Esophagus squamous epithelium (tissue), 5 donors: ENCODE measurements around the gene TRERF1. TPM values are rescaled to one million over a fixed set of nuclear protein-coding genes. Genes with fewer than 3 reads are reported as not detected.
A peak's percentile ranks its signal among the peaks of the same experiment; 100 is the strongest.

Experiments used
- DNase-seq: peaks from one replicate; lab custom pipeline; 2025; lab: John Stamatoyannopoulos, UW
- H3K27ac ChIP-seq, 4 donors: fragments of 200-600 bp; sonication (generic); one replicate each; pipeline ENCODE4 v1.5.1; 2016 to 2019; ENCODE audit warnings: mild to moderate bottlenecking in 1 of 4
- H3K27me3 ChIP-seq, 4 donors: fragments of 200-600 bp; sonication (generic); 1 replicate in 3 of 4; 2 replicates in 1 of 4; pipeline versions ENCODE4 v1.5.1 to v1.6.0; 2017 to 2021; ENCODE audit warnings: antibody characterized with exemption in 1 of 4
- H3K36me3 ChIP-seq, 3 donors: fragments of 200-600 bp; sonication (generic); one replicate each; pipeline ENCODE4 v1.5.1; 2016 to 2019
- H3K4me1 ChIP-seq, 3 donors: fragments of 200-600 bp; sonication (generic); one replicate each; pipeline ENCODE4 v1.5.1; 2017 to 2019
- H3K4me3 ChIP-seq, 4 donors: fragments of 200-600 bp; sonication (generic); 1 replicate in 3 of 4; 2 replicates in 1 of 4; pipeline ENCODE4 v1.5.1; 2016 to 2019; ENCODE audit warnings: mild to moderate bottlenecking in 2 of 4, moderate library complexity in 1 of 4
- H3K9me3 ChIP-seq, 3 donors: fragments of 200-600 bp; sonication (generic); one replicate each; pipeline ENCODE4 v1.5.1; 2016 to 2019
- POLR2A ChIP-seq, 4 donors: fragments of 450-650 bp; IDR thresholded peaks; one replicate each; pipeline ENCODE4 v1.6.1; 2017; ENCODE audit warnings: antibody characterized with exemption in 4 of 4, mild to moderate bottlenecking in 4 of 4, moderate library complexity in 3 of 4
- WGBS, 2 donors: methylation state at CpG; one replicate each; pipeline ENCODE4 v1.1.5; 2018; 5-methylcytosine and 5-hydroxymethylcytosine counted together
- intact Hi-C: fragments of 100-400 bp; cut with DNase I; formaldehyde crosslinking; loops from one replicate; pipeline ENCODE4 v1.15.0; 2022
- total RNA-seq, 4 donors: library from RNA; depleted of rRNA; stranded (reverse); fragments of >200 nt; gene quantifications; one replicate each; pipeline ENCODE4 v1.1.0, GENCODE V29; 2016
- TF ChIP-seq, protein P1 (sequence below), 6 experiments: fragments of 450-650 bp in 4 of 6; fragments of 200-600 bp in 2 of 6; sonication (generic) in 2 of 6; IDR thresholded peaks; one replicate each; pipeline ENCODE4 v1.5.1; 2016 to 2019; ENCODE audit warnings: antibody characterized with exemption in 6 of 6, mild to moderate bottlenecking in 4 of 6, moderate library complexity in 4 of 6
- donor health status: DM: yes; HTN: yes; CAD: no.

TRERF1 gene
- total RNA-seq, 4 donors from 2014 or later, result 5.5 to 13.8 (median 11.5) TPM

DNA sequence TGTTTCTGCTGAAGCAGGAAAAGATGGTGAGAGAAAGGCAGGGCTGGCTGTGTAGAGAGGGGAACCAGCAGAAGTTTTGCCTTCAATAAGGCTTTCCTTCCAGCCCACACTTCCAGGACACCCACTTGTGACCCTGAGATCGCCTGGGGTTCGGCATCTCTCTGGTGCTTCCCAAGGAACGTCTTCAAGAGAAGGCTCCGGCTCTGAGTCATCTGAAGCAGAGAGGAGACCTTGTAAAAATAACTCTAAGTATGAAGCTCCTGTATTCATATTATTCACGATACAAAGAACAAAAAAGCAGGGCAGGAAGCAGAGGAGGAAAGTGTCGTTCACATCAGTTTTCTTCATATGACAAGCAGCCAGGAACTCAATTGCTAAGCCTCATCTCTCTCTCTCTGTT lies 138.7 kb downstream of the TRERF1 start:
- H3K9me3 ChIP-seq, result no peaks in the 10 kb centered on the region
- no peak overlapping the region for H3K4me3 ChIP-seq
- TF ChIP-seq, protein P1, sequence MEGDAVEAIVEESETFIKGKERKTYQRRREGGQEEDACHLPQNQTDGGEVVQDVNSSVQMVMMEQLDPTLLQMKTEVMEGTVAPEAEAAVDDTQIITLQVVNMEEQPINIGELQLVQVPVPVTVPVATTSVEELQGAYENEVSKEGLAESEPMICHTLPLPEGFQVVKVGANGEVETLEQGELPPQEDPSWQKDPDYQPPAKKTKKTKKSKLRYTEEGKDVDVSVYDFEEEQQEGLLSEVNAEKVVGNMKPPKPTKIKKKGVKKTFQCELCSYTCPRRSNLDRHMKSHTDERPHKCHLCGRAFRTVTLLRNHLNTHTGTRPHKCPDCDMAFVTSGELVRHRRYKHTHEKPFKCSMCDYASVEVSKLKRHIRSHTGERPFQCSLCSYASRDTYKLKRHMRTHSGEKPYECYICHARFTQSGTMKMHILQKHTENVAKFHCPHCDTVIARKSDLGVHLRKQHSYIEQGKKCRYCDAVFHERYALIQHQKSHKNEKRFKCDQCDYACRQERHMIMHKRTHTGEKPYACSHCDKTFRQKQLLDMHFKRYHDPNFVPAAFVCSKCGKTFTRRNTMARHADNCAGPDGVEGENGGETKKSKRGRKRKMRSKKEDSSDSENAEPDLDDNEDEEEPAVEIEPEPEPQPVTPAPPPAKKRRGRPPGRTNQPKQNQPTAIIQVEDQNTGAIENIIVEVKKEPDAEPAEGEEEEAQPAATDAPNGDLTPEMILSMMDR (IDR thresholded peaks at IDR 0.05), result no peak
- TF ChIP-seq POLR2A (IDR thresholded peaks at IDR 0.05), result no peak
- WGBS, 2 donors, result 47 to 60% methylated on average over 6 of the region's 6 CpGs
- no peaks in the 10 kb centered on the region for H3K27me3 ChIP-seq
- peak overlapping the region in 3 of 4 donors; percentile 23 to 68 (median 40) for H3K27ac ChIP-seq
- no peak for DNase-seq
- intact Hi-C loops, result no loop called here
- H3K36me3 ChIP-seq, result peaks cover 0 to 17% (median 0%) of the 10 kb centered on the region in 3 donors
- peaks cover 0 to 48% (median 15%) of the 10 kb centered on the region in 3 donors for H3K4me1 ChIP-seq

DNA sequence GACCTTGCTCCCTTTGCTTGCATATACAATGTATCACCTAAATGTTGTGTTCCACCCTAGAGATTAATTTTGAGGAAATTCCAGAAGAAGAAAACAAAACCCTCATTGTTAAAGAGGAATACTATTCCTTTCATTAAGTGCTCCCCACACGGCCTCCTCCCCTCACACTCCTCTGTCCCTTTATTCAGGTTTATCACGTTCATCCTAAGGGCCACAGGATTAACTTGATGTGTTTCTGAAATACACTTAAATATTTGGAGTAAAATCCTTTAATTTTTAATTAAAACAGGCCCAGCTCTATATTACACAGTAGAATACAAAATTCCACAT lies 144.6 kb downstream of the TRERF1 start:
- WGBS, 2 donors, result 80 to 89% methylated on average over 2 of the region's 2 CpGs
- no peak for DNase-seq
- intact Hi-C loops, result no loop called here

DNA sequence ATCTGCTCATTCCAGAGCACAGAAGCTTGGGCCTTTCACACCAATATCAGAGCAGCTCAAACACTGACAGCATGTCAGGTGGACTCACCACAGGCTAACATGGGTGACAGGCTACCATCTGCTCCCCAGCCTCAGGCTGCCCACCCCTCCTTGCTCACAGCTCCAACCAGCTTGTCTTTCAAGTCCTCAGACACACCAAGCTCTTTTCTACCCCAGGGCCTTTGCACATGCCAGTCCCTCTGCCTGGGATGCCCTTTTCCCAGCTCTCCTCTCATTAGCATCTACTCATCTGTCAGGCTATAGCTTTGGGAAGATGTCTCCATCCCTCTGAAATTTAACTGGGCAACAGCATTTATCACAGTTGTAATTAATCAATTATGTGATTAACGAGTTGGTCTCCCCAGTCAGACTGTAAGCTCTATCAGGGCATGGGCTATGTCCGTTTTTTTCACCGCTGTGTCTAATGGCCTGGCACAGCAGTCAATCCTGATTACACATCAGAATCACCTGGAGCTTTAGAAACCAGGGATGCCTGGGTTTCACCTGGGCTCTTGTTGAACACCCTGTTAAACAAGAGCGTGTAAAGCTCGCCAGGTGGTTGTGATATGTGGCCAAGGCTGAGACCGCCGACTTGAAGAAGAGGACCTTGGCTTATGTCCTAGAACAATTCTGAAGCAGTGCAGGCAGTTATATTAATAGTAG lies 145.1 kb downstream of the TRERF1 start:
- intact Hi-C loops, result no loop called here
- Histone ChIP-seq H3K36me3 (peaks cover 0 to 5% (median 0%) of the 10 kb centered on the region in 3 donors), H3K4me3 (no peak overlapping the region), H3K9me3 (no peaks in the 10 kb centered on the region), H3K27ac (no peak overlapping the region), H3K4me1 (peaks cover 3 to 34% (median 5%) of the 10 kb centered on the region in 3 donors), H3K27me3 (no peaks in the 10 kb centered on the region)
- no peak for DNase-seq
- no peak for TF ChIP-seq POLR2A (IDR thresholded peaks at IDR 0.05)
- TF ChIP-seq, protein P1 (IDR thresholded peaks at IDR 0.05), result no peak
- 88 to 91% methylated on average over 4 to 6 of the region's 7 CpGs for WGBS, 2 donors

More for the DNA sequence above, 144.6 kb downstream of the TRERF1 start:
- H3K9me3 ChIP-seq, result no peaks in the 10 kb centered on the region
- no peak overlapping the region for H3K27ac ChIP-seq
- H3K36me3 ChIP-seq, result peaks cover 0 to 8% (median 0%) of the 10 kb centered on the region in 3 donors
- H3K4me1 ChIP-seq, result peaks cover 3 to 29% (median 5%) of the 10 kb centered on the region in 3 donors
- TF ChIP-seq POLR2A (IDR thresholded peaks at IDR 0.05), result no peak
- TF ChIP-seq, protein P1 (IDR thresholded peaks at IDR 0.05), result no peak
- H3K27me3 ChIP-seq, result no peaks in the 10 kb centered on the region
- no peak overlapping the region for H3K4me3 ChIP-seq

DNA sequence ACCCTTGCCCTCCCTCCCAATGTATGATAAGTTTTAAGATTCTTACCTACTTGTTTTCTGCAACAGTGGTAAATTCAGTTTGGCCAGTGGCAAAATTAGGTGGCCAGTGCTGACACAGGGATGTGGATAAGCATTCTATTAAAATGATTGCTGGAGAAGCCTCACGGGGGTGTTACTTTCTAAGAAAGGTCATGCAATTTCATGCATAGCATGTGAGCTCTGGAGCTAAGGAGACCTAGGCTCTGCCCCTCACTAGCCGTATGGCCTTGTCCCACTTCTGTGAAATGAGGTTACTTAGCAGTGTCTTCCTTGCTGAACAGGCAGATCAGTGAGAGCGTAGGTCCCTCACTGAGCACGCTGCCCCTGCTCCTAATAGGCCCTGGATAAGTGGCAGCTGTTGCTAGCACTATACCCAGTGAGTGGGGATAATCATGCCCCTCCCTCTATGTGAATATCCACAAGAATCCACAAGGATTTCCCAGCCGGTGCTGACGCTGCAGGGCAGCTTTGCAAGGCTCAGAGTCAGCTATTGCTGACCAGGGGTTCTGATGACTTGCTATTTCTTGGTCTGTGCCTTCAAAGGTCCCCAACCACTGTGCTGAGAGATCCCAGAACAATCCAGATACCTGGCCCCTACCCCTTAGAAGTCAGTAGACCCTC lies 147.5 kb downstream of the TRERF1 start:
- TF ChIP-seq POLR2A (IDR thresholded peaks at IDR 0.05), result no peak
- TF ChIP-seq, protein P1 (IDR thresholded peaks at IDR 0.05), result no peak
- intact Hi-C loops, result no loop called here
- Histone ChIP-seq H3K36me3 (peaks cover 0 to 15% (median 0%) of the 10 kb centered on the region in 3 donors), H3K27ac (peak overlapping the region in 1 of 4 donors; percentile 24), H3K4me3 (no peak overlapping the region), H3K4me1 (peaks cover 3 to 47% (median 5%) of the 10 kb centered on the region in 3 donors), H3K27me3 (no peaks in the 10 kb centered on the region), H3K9me3 (no peaks in the 10 kb centered on the region)
- DNase-seq, result no peak
- WGBS, 2 donors, result 36 to 86% methylated on average over 3 to 6 of the region's 6 CpGs

DNA sequence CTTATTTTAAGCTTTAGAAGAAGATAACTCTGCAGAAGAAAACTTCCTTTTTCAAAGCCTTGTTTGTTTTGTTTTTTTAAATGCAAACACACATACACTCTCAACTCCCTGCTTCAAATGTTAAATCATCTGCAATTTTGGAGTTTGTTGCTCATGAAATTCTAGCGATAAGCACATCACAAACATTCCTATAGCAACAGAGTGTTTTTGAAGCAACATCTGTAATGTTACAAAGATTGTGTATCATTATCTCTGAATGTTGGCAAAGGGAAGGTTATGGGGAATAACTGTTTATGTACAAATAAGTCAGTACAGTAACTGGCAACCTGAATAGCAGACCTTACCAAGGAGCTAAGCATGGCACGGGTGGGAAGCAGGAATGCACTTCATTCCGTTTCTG lies 149.3 kb downstream of the TRERF1 start:
- H3K27ac ChIP-seq, result no peak overlapping the region
- H3K9me3 ChIP-seq, result no peaks in the 10 kb centered on the region
- H3K36me3 ChIP-seq, result peaks cover 0 to 24% (median 0%) of the 10 kb centered on the region in 3 donors
- peaks cover 3 to 56% (median 5%) of the 10 kb centered on the region in 3 donors for H3K4me1 ChIP-seq
- no peak for DNase-seq
- H3K4me3 ChIP-seq, result no peak overlapping the region
- 71 to 77% methylated on average over 3 of the region's 3 CpGs for WGBS, 2 donors
- no peaks in the 10 kb centered on the region for H3K27me3 ChIP-seq
- intact Hi-C loops, result no loop called here
- no peak for TF ChIP-seq POLR2A (IDR thresholded peaks at IDR 0.05)
- TF ChIP-seq, protein P1 (IDR thresholded peaks at IDR 0.05), result no peak
